Mucosa of descending colon (tissue), 3 donors: Measurements from ENCODE around the gene SIVA1. TPM values are rescaled to one million over a fixed set of nuclear protein-coding genes. Genes with fewer than 3 reads are reported as not detected.

Experiments used
- ATAC-seq: fragments of 200-7000 bp; cut with Tn5 transposase; one replicate; pipeline ENCODE4 v1.9.1; 2020; ENCODE audit warnings: mild to moderate bottlenecking, moderate library complexity
- DNase-seq, 3 donors: peaks; one replicate each; pipeline ENCODE4 v3.0.0-alpha.2; 2020
- H3K36me3 ChIP-seq: fragments of 200-600 bp; one replicate; pipeline ENCODE4 v1.8.0; 2021; ENCODE audit warnings: low read depth, mild to moderate bottlenecking
- H3K4me1 ChIP-seq: fragments of 200-600 bp; one replicate; pipeline ENCODE4 v1.8.0; 2021; ENCODE audit warnings: low read depth, mild to moderate bottlenecking
- H3K4me3 ChIP-seq: fragments of 200-600 bp; one replicate; pipeline ENCODE4 v1.8.0; 2021; ENCODE audit warnings: mild to moderate bottlenecking
- H3K9me3 ChIP-seq: fragments of 200-600 bp; one replicate; pipeline ENCODE4 v1.8.0; 2021; ENCODE audit warnings: mild to moderate bottlenecking
- intact Hi-C, 2 donors: fragments of 100-400 bp; cut with DNase I in 1 of 2; cut with micrococcal nuclease in 1 of 2; formaldehyde crosslinking; loops; one replicate each; pipeline versions ENCODE4 v1.11.0 to v1.11.1; 2022; cut with DNase I, micrococcal nuclease
- long read RNA-seq, 2 donors: library from polyadenylated mRNA; unstranded; transcript quantifications; one replicate each; pipeline ENCODE4 v2.0.0, GENCODE V29; 2019 to 2021
- total RNA-seq, 3 donors: library from RNA; stranded (reverse); fragmentation: NEBNext Ultra II Directional in 2 of 3; extraction: Animal tissue kit (Norgen Biotek cat#: 25700) in 2 of 3; gene quantifications; one replicate each; pipeline versions ENCODE4 v1.2.1 to v1.2.4, GENCODE V29; 2021 to 2023
- TF ChIP-seq, protein P1 (sequence below): fragments of 200-600 bp; IDR thresholded peaks from one replicate; pipeline ENCODE4 v1.8.0; 2022; ENCODE audit warnings: antibody characterized with exemption, mild to moderate bottlenecking
- donor health status: DM: no; HTN: no; CAD: no; lungs with moderate emphysema.
- donor health status: DM: no; HTN: no; CAD: no.
- donor health status: DM: no; HTN: yes; CAD: no.

SIVA1 gene, protein sequence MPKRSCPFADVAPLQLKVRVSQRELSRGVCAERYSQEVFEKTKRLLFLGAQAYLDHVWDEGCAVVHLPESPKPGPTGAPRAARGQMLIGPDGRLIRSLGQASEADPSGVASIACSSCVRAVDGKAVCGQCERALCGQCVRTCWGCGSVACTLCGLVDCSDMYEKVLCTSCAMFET
- total RNA-seq = 10 to 100 TPM; 38.7 to 82.4 (median 60.4) TPM
- long read RNA-seq, donor 1, transcript SIVA1-201 (4 exons, 802 nt) = major isoform, 61 of 72 reads
- long read RNA-seq, donor 1, partial matches to known transcripts = 0 of 72 reads
- long read RNA-seq, donor 1, other reads (novel, unspliced or antisense) = 7 of 72 reads
- long read RNA-seq, donor 2, transcript SIVA1-201 (4 exons, 802 nt) = major isoform, 71 of 74 reads
- long read RNA-seq, donor 2, partial matches to known transcripts = 0 of 74 reads
- long read RNA-seq, donor 2, other reads (novel, unspliced or antisense) = 3 of 74 reads

DNA sequence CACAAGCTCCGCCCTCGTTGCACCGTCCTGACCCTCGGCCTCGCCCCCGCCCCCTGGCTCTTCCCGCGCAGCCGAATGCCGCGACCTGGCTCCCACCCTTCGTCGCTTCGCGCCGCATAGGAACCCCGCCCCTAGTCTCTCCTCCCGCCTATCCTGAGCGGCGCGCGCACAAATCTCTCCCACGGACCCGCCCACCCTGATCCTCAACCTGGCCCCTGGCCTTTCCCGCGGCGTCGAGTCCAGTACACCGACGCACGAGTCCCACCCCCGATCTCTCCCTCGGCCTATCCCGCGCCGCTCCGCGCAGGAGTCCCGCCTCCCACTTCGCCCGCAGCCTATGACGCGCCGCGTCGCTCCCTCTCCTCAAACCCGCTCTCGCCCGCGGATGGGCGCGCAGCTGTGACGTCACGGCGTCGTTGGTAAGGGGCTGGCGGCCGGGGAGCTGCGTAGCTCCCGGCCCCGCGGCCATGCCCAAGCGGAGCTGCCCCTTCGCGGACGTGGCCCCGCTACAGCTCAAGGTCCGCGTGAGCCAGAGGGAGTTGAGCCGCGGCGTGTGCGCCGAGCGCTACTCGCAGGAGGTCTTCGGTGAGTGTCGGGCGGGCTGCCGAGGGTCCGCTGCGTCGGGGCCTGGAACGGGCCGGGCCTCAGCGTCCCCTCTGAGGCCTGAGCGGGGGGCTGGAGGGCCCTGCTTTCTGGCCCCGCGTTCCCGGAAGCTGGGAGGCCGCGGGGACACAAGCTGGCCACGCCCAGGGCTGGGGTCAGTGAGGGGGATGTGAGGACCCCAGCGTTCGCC, at the start of gene SIVA1:
Gene SIVA1, plus strand, starts transcription at position 413 of the 793 bp plus-strand sequence. Its CDS starts 55 bp downstream, at position 468.
- H3K36me3 ChIP-seq = no peaks in the 10 kb centered on the region
- DNase-seq (peak; percentile 99 to 100 (median 100)), ATAC-seq (peak; percentile 92)
- peak within 1 kb of the TSS; percentile 85 for H3K4me3 ChIP-seq
- TF ChIP-seq, protein P1, sequence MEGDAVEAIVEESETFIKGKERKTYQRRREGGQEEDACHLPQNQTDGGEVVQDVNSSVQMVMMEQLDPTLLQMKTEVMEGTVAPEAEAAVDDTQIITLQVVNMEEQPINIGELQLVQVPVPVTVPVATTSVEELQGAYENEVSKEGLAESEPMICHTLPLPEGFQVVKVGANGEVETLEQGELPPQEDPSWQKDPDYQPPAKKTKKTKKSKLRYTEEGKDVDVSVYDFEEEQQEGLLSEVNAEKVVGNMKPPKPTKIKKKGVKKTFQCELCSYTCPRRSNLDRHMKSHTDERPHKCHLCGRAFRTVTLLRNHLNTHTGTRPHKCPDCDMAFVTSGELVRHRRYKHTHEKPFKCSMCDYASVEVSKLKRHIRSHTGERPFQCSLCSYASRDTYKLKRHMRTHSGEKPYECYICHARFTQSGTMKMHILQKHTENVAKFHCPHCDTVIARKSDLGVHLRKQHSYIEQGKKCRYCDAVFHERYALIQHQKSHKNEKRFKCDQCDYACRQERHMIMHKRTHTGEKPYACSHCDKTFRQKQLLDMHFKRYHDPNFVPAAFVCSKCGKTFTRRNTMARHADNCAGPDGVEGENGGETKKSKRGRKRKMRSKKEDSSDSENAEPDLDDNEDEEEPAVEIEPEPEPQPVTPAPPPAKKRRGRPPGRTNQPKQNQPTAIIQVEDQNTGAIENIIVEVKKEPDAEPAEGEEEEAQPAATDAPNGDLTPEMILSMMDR = no peak
- H3K9me3 ChIP-seq = no peaks in the 10 kb centered on the region
- peaks cover 29% of the 10 kb centered on the region for H3K4me1 ChIP-seq
- intact Hi-C loops = no loop called here

DNA sequence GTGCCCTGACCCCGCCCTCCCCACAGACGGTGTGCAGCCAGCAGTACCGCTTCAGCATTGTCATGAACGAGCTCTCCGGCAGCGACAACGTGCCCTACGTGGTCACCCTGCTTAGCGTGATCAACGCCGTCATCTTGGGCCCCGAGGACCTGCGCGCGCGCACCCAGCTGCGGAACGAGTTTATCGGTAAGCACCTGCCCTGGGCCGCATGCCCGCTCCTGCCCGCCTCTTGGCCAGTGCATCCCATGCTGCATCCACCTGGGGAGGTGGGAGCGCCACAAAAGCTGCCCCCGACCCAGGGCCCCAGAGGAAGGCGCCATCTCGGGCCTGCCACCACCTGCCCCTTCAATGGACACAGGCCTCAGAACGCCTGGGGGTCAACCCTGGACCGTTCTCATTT, 49.7 kb upstream of the SIVA1 start:
- ATAC-seq (no peak), DNase-seq (no peak)
- TF ChIP-seq, protein P1 = no peak
- Histone ChIP-seq H3K36me3 (no peaks in the 10 kb centered on the region), H3K4me3 (no peak overlapping the region), H3K9me3 (no peaks in the 10 kb centered on the region), H3K4me1 (peaks cover 2% of the 10 kb centered on the region)
- intact Hi-C loops = no loop called here

DNA sequence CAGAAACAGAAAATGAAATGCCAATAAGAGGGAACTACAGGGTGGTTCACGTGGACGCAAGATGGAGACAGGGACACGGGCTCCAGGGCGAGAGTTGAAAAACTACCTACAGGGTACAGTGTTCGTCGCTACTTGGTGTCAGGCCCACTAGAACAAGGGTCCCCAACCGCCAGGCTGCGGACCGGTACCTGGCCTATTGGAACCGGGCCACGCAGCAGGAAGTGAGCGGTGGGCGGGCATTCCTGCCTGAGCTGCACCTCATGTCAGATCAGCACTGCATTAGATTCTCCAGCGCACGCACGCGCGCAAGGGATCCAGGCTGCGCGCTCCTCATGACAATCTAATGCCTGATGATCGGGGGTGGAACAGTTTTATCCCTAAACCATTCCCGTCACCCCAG, 48.7 kb upstream of the SIVA1 start:
- Histone ChIP-seq H3K4me3 (no peak overlapping the region), H3K4me1 (no peaks in the 10 kb centered on the region), H3K36me3 (no peaks in the 10 kb centered on the region), H3K9me3 (no peaks in the 10 kb centered on the region)
- ATAC-seq (no peak), DNase-seq (no peak)
- TF ChIP-seq, protein P1 = no peak
- intact Hi-C loops = no loop called here

DNA sequence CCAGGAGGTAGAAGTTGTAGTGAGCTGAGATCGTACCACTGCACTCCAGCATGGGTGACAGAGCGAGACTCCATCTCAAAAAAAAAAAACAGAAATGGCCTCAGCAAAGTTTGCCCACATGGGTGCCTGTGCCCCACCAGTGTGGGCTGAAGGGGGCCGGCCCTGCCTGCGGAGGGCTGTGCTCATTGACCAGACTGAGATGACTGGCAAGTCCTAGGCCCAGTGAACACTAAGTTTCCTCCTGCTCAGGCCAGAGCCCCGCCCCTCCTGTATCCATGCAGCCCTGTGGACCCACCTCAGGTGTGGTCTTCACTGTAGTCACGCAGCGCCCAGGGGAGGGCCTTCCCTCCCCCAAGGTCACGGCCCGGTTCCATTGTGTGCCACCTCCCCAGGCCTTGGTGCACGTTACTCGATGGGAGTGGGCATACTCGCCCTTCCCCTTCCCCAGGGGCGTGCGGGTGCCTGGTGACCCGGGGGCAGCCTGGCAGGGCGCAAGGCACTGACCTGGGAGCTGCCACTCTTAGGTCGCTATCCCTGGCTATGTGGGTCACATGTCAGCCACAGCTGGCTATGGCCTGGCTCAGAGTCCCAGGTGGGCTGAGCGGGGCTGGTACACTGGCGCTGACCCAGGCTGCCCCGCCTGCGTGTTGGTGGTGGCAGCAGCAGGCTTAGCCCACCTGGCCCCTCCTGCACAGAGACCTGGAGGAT, 47.5 kb upstream of the SIVA1 start:
- no peak for ATAC-seq

More for the DNA sequence above, 47.5 kb upstream of the SIVA1 start:
- intact Hi-C loops = loop anchor here (5.0 kb wide), 1 partner anchor 53 kb away; no protein-coding TSS in a partner anchor
- Histone ChIP-seq H3K36me3 (no peaks in the 10 kb centered on the region), H3K4me3 (no peak overlapping the region), H3K9me3 (no peaks in the 10 kb centered on the region), H3K4me1 (no peaks in the 10 kb centered on the region)
- TF ChIP-seq, protein P1 = no peak
- DNase-seq = no peak
